C4-2B (cell line): Measurements from ENCODE around the gene ABCA4.

Experiments used
- ZFX ChIP-seq: fragments of 450-650 bp; IDR thresholded peaks from 2 replicates; pipeline ENCODE4 v1.6.1; 2017
- TF ChIP-seq, protein P1 (sequence below): fragments of 450-650 bp; conservative IDR thresholded peaks from 2 replicates; pipeline ENCODE4 v1.5.1; 2017; ENCODE audit warnings: mild to moderate bottlenecking

DNA sequence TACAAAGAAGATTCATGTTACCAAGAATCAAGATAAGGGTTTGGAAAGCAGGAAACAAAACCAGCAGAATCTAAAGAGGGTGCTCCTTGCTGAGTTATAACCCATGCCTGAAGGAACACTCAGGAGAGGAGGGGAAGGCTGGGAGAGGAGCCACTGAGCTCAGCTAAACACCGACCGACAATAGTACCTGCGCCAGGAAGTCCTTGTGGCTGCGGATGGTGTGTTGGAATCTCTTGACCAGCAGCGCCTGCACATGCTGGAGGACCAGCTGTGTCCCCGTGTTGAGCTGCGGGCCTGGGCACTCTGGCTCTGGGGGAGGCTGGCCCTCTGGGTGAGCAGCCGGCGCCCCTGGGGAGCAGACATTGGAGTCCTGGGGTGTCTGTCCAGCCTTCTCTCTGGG, 89.4 kb downstream of the ABCA4 start:
- TF ChIP-seq, protein P1, sequence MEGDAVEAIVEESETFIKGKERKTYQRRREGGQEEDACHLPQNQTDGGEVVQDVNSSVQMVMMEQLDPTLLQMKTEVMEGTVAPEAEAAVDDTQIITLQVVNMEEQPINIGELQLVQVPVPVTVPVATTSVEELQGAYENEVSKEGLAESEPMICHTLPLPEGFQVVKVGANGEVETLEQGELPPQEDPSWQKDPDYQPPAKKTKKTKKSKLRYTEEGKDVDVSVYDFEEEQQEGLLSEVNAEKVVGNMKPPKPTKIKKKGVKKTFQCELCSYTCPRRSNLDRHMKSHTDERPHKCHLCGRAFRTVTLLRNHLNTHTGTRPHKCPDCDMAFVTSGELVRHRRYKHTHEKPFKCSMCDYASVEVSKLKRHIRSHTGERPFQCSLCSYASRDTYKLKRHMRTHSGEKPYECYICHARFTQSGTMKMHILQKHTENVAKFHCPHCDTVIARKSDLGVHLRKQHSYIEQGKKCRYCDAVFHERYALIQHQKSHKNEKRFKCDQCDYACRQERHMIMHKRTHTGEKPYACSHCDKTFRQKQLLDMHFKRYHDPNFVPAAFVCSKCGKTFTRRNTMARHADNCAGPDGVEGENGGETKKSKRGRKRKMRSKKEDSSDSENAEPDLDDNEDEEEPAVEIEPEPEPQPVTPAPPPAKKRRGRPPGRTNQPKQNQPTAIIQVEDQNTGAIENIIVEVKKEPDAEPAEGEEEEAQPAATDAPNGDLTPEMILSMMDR: no peak
- TF ChIP-seq ZFX: no peak
